MCF 10A (cell line): ENCODE measurements around the gene SELENOI. TPM values are rescaled to one million over a fixed set of nuclear protein-coding genes. Genes with fewer than 3 reads are reported as not detected.
A peak's percentile ranks its signal among the peaks of the same experiment; 100 is the strongest.

Experiments used
- Bru-seq: library from RNA; stranded (reverse); fragments of 400-500 nt; gene quantifications from one replicate; lab custom pipeline; 2021; lab: Mats Ljungman, UMichigan
- BruChase-seq, 2 experiments: library from RNA; stranded (reverse); fragments of 400-500 nt; gene quantifications; one replicate each; lab custom pipeline; 2021; lab: Mats Ljungman, UMichigan
- BruUV-seq: library from RNA; stranded (reverse); fragments of 400-500 nt; replicated peaks from 2 replicates; lab custom pipeline; 2021; lab: Mats Ljungman, UMichigan
- CTCF ChIA-PET: fragments of 300-600 bp; sonication (Branson Sonifier 250); formaldehyde crosslinking; extraction: SDS; loops from one replicate; lab custom pipeline; 2021; ENCODE audit warnings: antibody characterized with exemption, inconsistent platforms; lab: Yijun Ruan, JAX
- POLR2A ChIA-PET: fragments of 300-600, 350-650 bp; sonication (Branson Sonifier 250); formaldehyde crosslinking; extraction: SDS; loops from one replicate; lab custom pipeline; 2020; ENCODE audit warnings: antibody characterized with exemption, inconsistent platforms; lab: Yijun Ruan, JAX
- DNase-seq: peaks from one replicate; pipeline ENCODE4 v3.0.0-alpha.2; 2018; ENCODE audit not compliant: unreplicated experiment
- H3K27ac Mint-ChIP-seq: one replicate; pipeline ENCODE4 v1.8.0; 2022; ENCODE audit warnings: mild to moderate bottlenecking, low read depth, mixed read lengths; ENCODE audit not compliant: unreplicated experiment
- H3K27me3 Mint-ChIP-seq: one replicate; pipeline ENCODE4 v1.8.0; 2022; ENCODE audit warnings: mixed read lengths; ENCODE audit not compliant: insufficient read depth, unreplicated experiment
- H3K36me3 Mint-ChIP-seq: one replicate; pipeline ENCODE4 v1.8.0; 2022; ENCODE audit warnings: mild to moderate bottlenecking, moderate library complexity, mixed read lengths; ENCODE audit not compliant: insufficient read depth, unreplicated experiment
- H3K4me1 Mint-ChIP-seq: one replicate; pipeline ENCODE4 v1.8.0; 2022; ENCODE audit warnings: mixed read lengths; ENCODE audit not compliant: insufficient read depth, unreplicated experiment
- H3K4me3 Mint-ChIP-seq: one replicate; pipeline ENCODE4 v1.8.0; 2022; ENCODE audit warnings: mild to moderate bottlenecking, moderate library complexity, mixed read lengths; ENCODE audit not compliant: unreplicated experiment
- H3K9me3 Mint-ChIP-seq: one replicate; pipeline ENCODE4 v1.8.0; 2022; ENCODE audit warnings: mixed read lengths; ENCODE audit not compliant: unreplicated experiment
- CTCF ChIP-seq: fragments of 200-600 bp; IDR thresholded peaks from one replicate; pipeline ENCODE4 v1.8.0; 2022; ENCODE audit warnings: antibody characterized with exemption, mild to moderate bottlenecking; ENCODE audit not compliant: unreplicated experiment
- intact Hi-C: fragments of 100-400 bp; cut with micrococcal nuclease; formaldehyde crosslinking; loops from 2 replicates; pipeline ENCODE4 v1.14.1; 2022
- long read RNA-seq: library from polyadenylated mRNA; stranded (forward); transcript quantifications from one replicate; pipeline ENCODE4 v2.0.0, GENCODE V29; 2022
- total RNA-seq: library from RNA; stranded (reverse); gene quantifications from 2 replicates; pipeline ENCODE4 v1.2.3, GENCODE V29; 2022

The SELENOI gene
- total RNA-seq: 43.8 and 51.0 TPM in 2 replicates
- percentile 87 among the genes with signal in this experiment for Bru-seq, nascent RNA
- BruChase-seq, experiment 1, labeled RNA remaining after a 6-hour chase: percentile 95 among the genes with signal in this experiment
- BruChase-seq, experiment 2, labeled RNA remaining after a 2-hour chase: percentile 94 among the genes with signal in this experiment
- long read RNA-seq, full-length matches to known transcripts: 13 of 23 reads
- long read RNA-seq, partial matches to known transcripts: 8 of 23 reads
- long read RNA-seq, other reads (novel, unspliced or antisense): 2 of 23 reads

GRCh38 chr2:26345545-26346453, at the start of gene SELENOI:
Gene SELENOI (plus strand): TSS chr2:26346143. CDS start chr2:26346233, 90 bp downstream.
- DNase-seq: peak; percentile 99
- peak within 1 kb of the TSS; percentile 97 for H3K27ac Mint-ChIP-seq
- ChIA-PET CTCF (interaction anchor here (0.6 to 1.6 kb wide), 11 partner anchors 8 to 452 kb away, joined by 3 to 6 read pairs (median 3); no protein-coding TSS in a partner anchor), POLR2A (interaction anchor here (0.6 to 10.1 kb wide), 43 partner anchors 8 to 604 kb away, joined by 3 to 272 read pairs (median 4); partner anchors contain the start of genes HADHA, HADHB and RAB10)
- no peaks in the 10 kb centered on the region for H3K27me3 Mint-ChIP-seq
- H3K4me3 Mint-ChIP-seq: peak within 1 kb of the TSS; percentile 96
- no peak for TF ChIP-seq CTCF
- no TSS peak for BruUV-seq
- H3K9me3 Mint-ChIP-seq: no peaks in the 10 kb centered on the region
- peaks cover 17% of the 10 kb centered on the region for H3K4me1 Mint-ChIP-seq
- H3K36me3 Mint-ChIP-seq: peaks cover 34% of the 10 kb centered on the region
- intact Hi-C loops: loop anchor here (5.0 kb wide), 1 partner anchor 98 kb away; no protein-coding TSS in a partner anchor

GRCh38 chr2:26297061-26297460, 48.9 kb upstream of the SELENOI start:
- H3K4me1 Mint-ChIP-seq: peaks cover 8% of the 10 kb centered on the region
- ChIA-PET CTCF (no interaction called here), POLR2A (interaction anchor here (0.6 to 7.9 kb wide), 6 partner anchors 12 to 59 kb away, joined by 3 to 177 read pairs (median 18); partner anchors contain the start of genes HADHA and HADHB)
- H3K36me3 Mint-ChIP-seq: no peaks in the 10 kb centered on the region
- no peak overlapping the region for H3K27ac Mint-ChIP-seq
- intact Hi-C loops: no loop called here
- BruUV-seq: no TSS peak
- H3K27me3 Mint-ChIP-seq: no peaks in the 10 kb centered on the region
- TF ChIP-seq CTCF: no peak
- no peak overlapping the region for H3K4me3 Mint-ChIP-seq
- no peak for DNase-seq
- H3K9me3 Mint-ChIP-seq: no peaks in the 10 kb centered on the region

GRCh38 chr2:26298286-26298637, 47.7 kb upstream of the SELENOI start:
- H3K4me3 Mint-ChIP-seq: no peak overlapping the region

More at GRCh38 chr2:26298286-26298637, 47.7 kb upstream of the SELENOI start:
- intact Hi-C loops: no loop called here
- Mint-ChIP-seq H3K36me3 (no peaks in the 10 kb centered on the region), H3K27me3 (no peaks in the 10 kb centered on the region), H3K4me1 (peaks cover 12% of the 10 kb centered on the region), H3K9me3 (no peaks in the 10 kb centered on the region), H3K27ac (no peak overlapping the region)
- CTCF ChIA-PET: no interaction called here
- POLR2A ChIA-PET: interaction anchor here (0.7 to 7.9 kb wide), 5 partner anchors 9 to 280 kb away, joined by 3 to 177 read pairs (median 32); partner anchors contain the start of genes HADHA and HADHB
- no TSS peak for BruUV-seq
- DNase-seq: no peak
- no peak for TF ChIP-seq CTCF
